HUDEP-2 (cell line): Measurements from ENCODE around the gene PI4KA.
"Not testable (repeated sequence)": the region's sequence is repeated elsewhere in the genome, so short reads cannot be mapped to it uniquely, and the experiment has no call there.

Experiments
- DNase-seq, 76 experiments: peaks; one replicate each; lab custom pipeline; 2025; ENCODE audit not compliant: unreplicated experiment in 76 of 76; lab: John Stamatoyannopoulos, UW

Gene PI4KA

GRCh38 chr22:20858615-20859416 is at the start of gene PI4KA, which contains the start of gene SNAP29:
PI4KA (minus strand) TSS chr22:20858811; CDS start chr22:20858725, 86 bp downstream.
SNAP29 (plus strand) TSS chr22:20859007; CDS start chr22:20859111, 104 bp downstream.
- peak in 75 of 76 experiments; percentile 59 to 98 (median 95) for DNase-seq

GRCh38 chr22:20906387-20906767 is 47.8 kb upstream of the PI4KA start:
- DNase-seq = no peak

- no peak for DNase-seq
Measured at GRCh38 chr22:20905415-20906386, 47.1 kb upstream of the PI4KA start.

GRCh38 chr22:20904980-20905355 is 46.4 kb upstream of the PI4KA start:
- DNase-seq = no peak

GRCh38 chr22:20904008-20904979 is 45.7 kb upstream of the PI4KA start:
- no peak for DNase-seq

- DNase-seq = no peak
Measured at GRCh38 chr22:20903093-20903492, 44.5 kb upstream of the PI4KA start.

GRCh38 chr22:20901093-20902033 is 42.8 kb upstream of the PI4KA start:
- DNase-seq = not testable (repeated sequence)

GRCh38 chr22:20899827-20900423 is 41.3 kb upstream of the PI4KA start:
- DNase-seq = no peak

- not testable (repeated sequence) for DNase-seq
Measured at GRCh38 chr22:20897737-20898136, 39.1 kb upstream of the PI4KA start.

- DNase-seq = no peak
Measured at GRCh38 chr22:20890975-20891374, 32.4 kb upstream of the PI4KA start.

GRCh38 chr22:20889904-20890540 is 31.4 kb upstream of the PI4KA start:
- no peak for DNase-seq

GRCh38 chr22:20889025-20889704 is 30.6 kb upstream of the PI4KA start:
- no peak for DNase-seq

GRCh38 chr22:20887375-20887774 is 28.8 kb upstream of the PI4KA start:
- no peak for DNase-seq

- DNase-seq = peak in 74 of 76 experiments; percentile 7 to 81 (median 64)
Measured at GRCh38 chr22:20885557-20886323, 27.1 kb upstream of the PI4KA start.

GRCh38 chr22:20885017-20885556 is 26.5 kb upstream of the PI4KA start:
- no peak for DNase-seq

- no peak for DNase-seq
Measured at GRCh38 chr22:20884454-20884853, 25.8 kb upstream of the PI4KA start.

- DNase-seq = no peak
Measured at GRCh38 chr22:20882855-20883254, 24.2 kb upstream of the PI4KA start.
